UCSD-AML1 (cell line): ENCODE data around the gene FRMD3.

Source experiments
- DNase-seq: peaks from one replicate; lab custom pipeline; 2025; ENCODE audit not compliant: unreplicated experiment; lab: John Stamatoyannopoulos, UW

FRMD3 gene

DNA sequence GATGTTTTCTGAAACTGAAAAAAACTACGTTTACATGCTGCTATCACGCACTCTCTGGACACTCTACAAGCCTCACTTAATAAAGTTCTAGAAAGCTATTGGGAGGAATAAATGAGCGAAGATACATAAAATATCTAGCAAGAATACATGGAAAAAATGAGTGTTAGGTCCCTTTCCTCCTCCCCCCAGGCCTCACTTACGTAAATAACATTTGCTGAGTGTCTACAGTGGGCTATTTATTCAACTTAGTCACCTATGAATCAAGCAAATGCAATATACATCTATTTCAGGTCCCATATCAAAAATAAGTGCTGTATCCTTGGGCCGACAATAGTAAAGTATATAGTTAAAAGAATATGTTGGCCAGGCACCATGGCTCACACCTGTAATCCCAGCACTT, 62.5 kb downstream of the FRMD3 start:
- DNase-seq, result no peak

DNA sequence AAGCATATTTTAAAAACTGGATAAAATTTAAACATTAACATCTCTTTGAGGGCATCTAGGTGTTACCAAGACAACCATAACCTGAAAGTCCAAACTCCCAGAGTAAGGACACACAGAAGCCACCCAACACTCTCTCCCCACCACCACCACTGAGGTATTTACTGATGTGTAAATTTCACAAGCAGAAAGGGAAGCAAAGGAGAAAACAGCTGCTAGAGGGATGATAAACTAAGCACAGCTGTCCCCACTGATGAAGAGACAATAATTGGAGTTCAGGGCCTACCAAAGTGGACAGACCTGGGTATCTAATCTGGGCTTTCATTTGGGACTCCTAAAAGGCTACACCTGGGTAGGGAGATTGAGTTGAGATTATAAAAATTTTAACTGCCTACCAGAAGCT, 63.6 kb downstream of the FRMD3 start:
- DNase-seq, result no peak

DNA sequence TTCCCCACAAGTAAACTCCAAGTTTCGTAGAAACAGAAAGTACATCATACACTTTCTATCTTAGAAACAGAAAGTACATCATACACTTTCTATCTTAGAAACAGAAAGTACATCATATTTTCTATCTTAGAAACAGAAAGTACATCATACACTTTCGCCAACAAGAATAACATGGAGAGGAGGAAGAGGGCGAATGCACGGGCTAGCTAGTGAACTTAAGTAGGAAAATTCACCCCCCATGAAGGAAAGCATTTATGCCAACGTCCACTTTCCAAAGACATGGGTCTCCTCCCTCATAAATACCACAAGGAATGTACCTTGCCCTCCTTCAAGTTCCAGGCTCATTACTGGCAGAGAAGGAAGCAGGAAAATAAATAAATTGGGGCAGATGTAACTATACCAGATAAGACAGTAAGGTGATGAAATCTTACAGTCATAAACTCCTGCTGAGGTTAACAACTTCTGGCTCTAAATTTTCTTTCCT, 64.7 kb downstream of the FRMD3 start:
- no peak for DNase-seq

DNA sequence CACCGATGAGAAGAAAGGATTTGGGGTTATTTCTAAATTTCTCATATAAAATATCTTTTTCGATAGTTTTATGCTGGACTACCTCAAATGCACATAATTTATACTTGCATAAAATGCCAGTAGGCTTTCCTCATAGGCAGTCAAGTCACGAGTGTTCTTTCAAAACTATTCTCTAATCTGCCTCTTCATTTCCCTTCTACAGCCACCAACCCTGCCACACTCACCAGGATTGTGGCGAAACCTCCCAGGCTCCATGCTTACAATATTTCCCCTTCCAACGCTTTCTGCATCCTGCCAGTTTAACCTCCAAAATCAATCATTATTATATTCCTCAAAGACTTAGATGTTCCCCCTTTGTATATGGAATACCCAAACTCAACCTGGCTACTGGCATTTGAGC, 65.4 kb downstream of the FRMD3 start:
- DNase-seq, result no peak

DNA sequence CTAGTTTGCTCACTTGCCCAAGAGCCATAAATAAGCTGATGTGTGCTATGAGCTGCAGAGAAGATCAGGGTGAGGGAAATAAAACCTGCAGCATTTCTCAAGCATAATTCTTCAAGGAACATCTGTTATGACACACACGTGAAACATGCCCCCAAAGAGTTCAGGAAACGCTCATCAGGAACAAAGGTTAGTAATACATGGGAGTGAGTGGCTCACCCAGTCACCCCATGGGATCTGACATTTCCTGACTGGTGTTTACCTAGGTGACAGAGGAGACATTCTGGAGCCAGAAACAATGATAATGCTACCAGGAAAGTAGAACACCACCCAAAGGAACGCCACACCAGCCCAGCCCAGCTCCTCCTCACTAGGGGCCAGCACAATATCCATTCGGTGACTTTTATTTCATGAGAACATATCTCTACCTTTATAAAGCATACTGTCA, 66.0 kb downstream of the FRMD3 start:
- DNase-seq, result no peak

DNA sequence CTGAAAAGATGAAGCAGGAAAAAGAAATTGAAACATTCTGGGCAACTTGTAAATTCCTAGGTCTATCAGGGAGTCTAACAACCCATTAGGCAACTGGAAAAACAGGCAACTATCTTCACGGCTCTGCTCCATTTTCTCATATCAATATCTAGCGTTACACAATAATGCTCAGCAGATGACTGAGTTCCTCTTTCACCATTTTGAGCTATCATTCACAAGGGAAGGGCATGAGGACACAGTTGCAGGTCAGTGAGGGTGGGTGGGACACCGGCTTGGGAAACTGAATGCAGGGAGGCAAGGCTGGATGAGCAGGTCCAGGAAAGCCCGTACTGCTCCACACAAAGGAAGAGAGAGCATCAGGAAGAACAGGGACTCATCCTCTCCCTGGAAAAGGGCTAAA, 67.0 kb downstream of the FRMD3 start:
- no peak for DNase-seq

DNA sequence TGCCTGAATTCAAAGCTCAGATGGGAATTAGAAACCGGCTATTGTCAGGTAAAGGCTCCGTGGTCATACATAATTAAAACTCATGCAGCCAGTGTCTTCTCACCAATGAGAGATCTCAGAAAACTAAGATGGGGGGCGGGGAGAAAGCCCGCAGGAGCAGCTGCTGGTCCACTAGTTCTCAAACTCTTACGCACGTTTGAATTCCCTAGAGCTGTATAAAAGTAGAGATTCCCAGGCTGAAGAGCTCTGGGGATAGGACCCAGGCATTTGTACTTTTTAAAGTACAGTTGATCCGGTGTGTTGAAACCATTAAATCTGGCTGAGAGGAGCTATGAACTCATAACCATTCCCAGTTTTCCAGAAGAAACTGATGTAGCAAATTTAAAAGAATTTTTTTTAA, 68.5 kb downstream of the FRMD3 start:
- DNase-seq, result no peak

GRCh38 chr9:83468821-83469220, 69.4 kb downstream of the FRMD3 start:
- no peak for DNase-seq

DNA sequence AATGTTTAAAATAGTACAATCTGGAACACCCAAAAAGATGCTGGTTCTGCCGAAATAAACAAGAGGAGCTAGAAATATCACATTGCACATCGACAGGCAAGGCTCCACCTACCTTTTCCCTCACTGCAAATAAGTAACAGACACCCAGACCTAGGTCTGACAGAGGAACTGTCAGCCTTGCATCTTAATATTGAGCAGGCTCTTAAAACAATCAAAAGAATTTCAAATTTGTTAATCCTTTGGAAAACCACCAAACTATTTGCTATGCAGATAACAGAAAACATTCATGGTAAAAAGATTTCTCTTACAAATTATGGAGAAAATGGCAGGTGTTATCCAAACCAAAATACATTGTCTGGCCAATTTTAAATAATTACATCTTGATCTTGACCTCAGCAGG, 71.3 kb downstream of the FRMD3 start:
- no peak for DNase-seq

GRCh38 chr9:83466351-83466750, 71.8 kb downstream of the FRMD3 start:
- no peak for DNase-seq

DNA sequence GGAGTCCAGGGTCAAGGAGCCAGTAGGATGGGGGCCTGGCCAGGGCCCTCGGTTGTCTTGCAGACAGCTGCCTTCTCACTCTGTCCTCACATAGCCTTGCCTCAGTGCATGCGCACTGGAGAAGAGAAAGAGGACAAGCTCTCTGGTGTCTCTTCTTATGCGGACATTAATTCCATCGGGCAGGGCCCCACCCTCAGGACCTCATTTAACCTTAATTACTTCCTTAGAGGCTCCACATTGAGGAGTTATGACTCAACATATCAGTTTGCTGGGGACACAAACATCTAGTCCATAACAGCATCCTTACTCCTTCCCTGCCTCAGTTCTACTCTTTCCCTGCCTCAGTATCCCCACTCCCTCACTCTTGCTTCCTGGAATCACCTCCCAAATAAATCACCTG, 78.4 kb downstream of the FRMD3 start:
- no peak for DNase-seq

GRCh38 chr9:83458530-83458929, 79.7 kb downstream of the FRMD3 start:
- DNase-seq, result no peak

- no peak for DNase-seq
These were observed 81.2 kb downstream of the FRMD3 start for GRCh38 chr9:83457005-83457404.

GRCh38 chr9:83456226-83456625, 82.0 kb downstream of the FRMD3 start:
- DNase-seq, result no peak

- DNase-seq, result no peak
These were observed 84.1 kb downstream of the FRMD3 start for GRCh38 chr9:83454076-83454475.

- no peak for DNase-seq
These were observed 86.9 kb downstream of the FRMD3 start for GRCh38 chr9:83451308-83451707.

DNA sequence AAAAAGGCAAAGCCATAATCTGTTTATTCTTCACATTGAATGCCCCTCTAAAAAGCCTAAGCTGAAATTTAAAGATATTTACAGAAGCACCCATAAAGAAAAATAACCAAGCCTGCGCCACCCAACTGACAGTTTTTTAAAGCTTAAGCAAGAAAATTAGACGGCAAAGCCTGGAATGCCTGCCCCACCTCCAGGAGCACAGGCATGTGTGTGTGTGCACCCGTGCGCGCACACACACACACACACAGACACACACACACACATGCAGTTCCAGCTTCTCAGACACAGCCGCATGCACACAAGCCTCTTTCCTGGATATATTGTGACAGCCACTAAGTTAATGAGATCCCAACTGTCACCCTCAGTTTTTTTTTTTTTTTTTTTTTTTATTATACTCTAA, 88.2 kb downstream of the FRMD3 start:
- no peak for DNase-seq

GRCh38 chr9:83449166-83449565, 89.0 kb downstream of the FRMD3 start:
- DNase-seq, result no peak

DNA sequence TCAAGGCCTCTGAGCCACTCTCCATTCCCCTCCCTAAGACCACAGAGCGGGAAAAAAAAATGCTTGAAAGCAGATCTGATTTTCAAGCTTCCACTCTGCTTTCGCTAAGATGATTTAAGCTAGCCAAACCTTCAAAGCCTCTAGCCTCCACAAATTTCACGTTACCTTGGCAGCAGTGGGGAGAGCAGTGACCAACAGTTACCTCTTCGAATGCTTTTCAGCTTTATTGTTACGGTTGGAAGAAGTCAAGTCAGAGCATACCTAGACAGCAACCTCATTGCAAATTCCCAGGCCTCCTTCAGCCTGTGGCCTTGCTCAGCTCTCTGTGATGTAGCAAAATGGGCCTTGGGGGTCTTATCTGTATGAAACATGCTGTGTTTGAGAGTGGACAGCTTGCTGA, 89.6 kb downstream of the FRMD3 start:
- no peak for DNase-seq

DNA sequence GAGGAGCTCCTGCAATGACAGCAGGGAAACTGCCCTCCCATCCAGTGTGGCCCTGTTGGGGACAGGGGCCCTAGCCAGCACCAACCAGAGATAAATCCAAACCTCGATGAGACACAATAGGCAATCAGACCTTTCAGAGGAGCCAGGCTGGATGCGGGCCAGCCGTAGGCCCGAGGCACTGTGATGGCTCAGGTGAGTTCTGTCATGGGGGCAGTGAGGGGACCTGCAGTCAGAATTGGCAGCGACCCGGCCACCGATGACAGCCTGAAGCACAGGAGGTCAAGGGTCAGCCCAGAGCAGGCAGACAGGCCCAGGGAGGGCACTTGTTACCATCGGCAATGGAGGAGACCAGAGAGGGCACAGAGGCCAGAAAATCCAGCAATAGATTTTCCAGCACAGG, 90.8 kb downstream of the FRMD3 start:
- no peak for DNase-seq

GRCh38 chr9:83445703-83446265, 92.4 kb downstream of the FRMD3 start:
- DNase-seq, result no peak

DNA sequence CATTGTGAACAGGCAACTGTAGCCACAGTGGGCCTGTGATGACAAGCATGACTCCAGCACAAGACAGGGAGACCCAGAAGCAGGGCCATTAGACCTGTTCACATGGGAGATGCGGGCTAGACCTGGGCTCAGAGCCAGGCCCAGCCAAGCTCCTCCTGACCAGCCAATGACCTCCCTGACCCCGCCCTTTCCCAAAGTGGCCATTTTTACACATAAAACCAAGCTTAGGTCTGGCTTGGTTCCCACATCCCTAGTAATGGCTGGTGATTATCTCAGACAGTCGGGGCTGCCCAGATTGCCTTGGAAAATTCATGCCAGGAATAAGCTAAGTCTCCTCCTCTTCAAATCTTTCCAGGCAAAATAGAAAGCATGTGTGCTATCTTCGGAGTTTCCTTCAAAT, 94.1 kb downstream of the FRMD3 start:
- DNase-seq, result no peak

GRCh38 chr9:83441390-83441789, 96.8 kb downstream of the FRMD3 start:
- DNase-seq, result no peak

DNA sequence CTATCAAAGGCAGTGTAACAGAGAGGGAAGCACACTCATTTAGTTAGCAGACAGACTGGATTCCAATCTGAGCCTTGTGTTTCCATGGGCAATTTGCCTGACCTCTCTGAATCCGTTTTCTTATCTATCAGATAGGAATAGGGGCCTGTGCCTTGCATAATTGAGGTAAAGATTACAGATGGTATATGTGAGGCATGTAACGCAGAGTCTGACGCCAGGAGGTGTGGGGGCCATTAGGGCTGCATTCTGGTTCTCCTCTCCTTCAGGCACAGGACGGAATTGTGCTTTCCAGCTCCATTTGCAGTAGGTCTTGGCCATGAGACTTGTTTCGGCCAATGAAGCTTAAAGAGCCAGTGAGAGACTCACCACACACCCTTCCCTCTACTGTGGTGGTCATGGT, 97.6 kb downstream of the FRMD3 start:
- DNase-seq, result no peak
